GM19438 (cell line): ENCODE measurements around the gene PEX5L.

ENCODE experiments used
- ATAC-seq: cut with Tn5 transposase; IDR thresholded peaks from one replicate; pipeline ENCODE4 v1.9.1; 2021; ENCODE audit warnings: low read depth; ENCODE audit not compliant: unreplicated experiment

Gene PEX5L

GRCh38 chr3:179853176-179853575 is 183.6 kb downstream of the PEX5L start:
- ATAC-seq: no peak

GRCh38 chr3:179852142-179852905 is 184.4 kb downstream of the PEX5L start:
- ATAC-seq: no peak

- ATAC-seq: no peak
These were observed 188.0 kb downstream of the PEX5L start for GRCh38 chr3:179848711-179849110.

- ATAC-seq: no peak
These were observed 194.7 kb downstream of the PEX5L start for GRCh38 chr3:179842061-179842460.

GRCh38 chr3:179840985-179841384 is 195.8 kb downstream of the PEX5L start:
- ATAC-seq: no peak

GRCh38 chr3:179837374-179837773 is 199.4 kb downstream of the PEX5L start:
- ATAC-seq: no peak

- no peak for ATAC-seq
These were observed 203.4 kb downstream of the PEX5L start for GRCh38 chr3:179833294-179833693.

- no peak for ATAC-seq
These were observed 204.3 kb downstream of the PEX5L start for GRCh38 chr3:179832333-179832854.

- no peak for ATAC-seq
These were observed 207.3 kb downstream of the PEX5L start for GRCh38 chr3:179829401-179829800.

GRCh38 chr3:179828738-179829137 is 208.0 kb downstream of the PEX5L start:
- ATAC-seq: no peak

- no peak for ATAC-seq
These were observed 210.5 kb downstream of the PEX5L start for GRCh38 chr3:179826247-179826637.

- no peak for ATAC-seq
These were observed 211.1 kb downstream of the PEX5L start for GRCh38 chr3:179825527-179826246.

GRCh38 chr3:179822296-179822695 is 214.4 kb downstream of the PEX5L start:
- ATAC-seq: no peak

GRCh38 chr3:179819379-179819778 is 217.4 kb downstream of the PEX5L start:
- ATAC-seq: no peak

GRCh38 chr3:179812096-179812382 is 224.7 kb downstream of the PEX5L start:
- no peak for ATAC-seq

- ATAC-seq: peak; percentile 87
These were observed 225.2 kb downstream of the PEX5L start for GRCh38 chr3:179811321-179812095.

- no peak for ATAC-seq
These were observed 227.1 kb downstream of the PEX5L start for GRCh38 chr3:179809639-179810038.

- ATAC-seq: no peak
These were observed 229.1 kb downstream of the PEX5L start for GRCh38 chr3:179807588-179807987.

GRCh38 chr3:179806177-179806576 is 230.6 kb downstream of the PEX5L start:
- ATAC-seq: no peak

- no peak for ATAC-seq
These were observed 234.9 kb downstream of the PEX5L start for GRCh38 chr3:179801856-179802255.

GRCh38 chr3:179801263-179801662 is 235.5 kb downstream of the PEX5L start:
- no peak for ATAC-seq
